ENCODE results near the gene ADK. TPM values are rescaled to one million over a fixed set of nuclear protein-coding genes. Genes with fewer than 3 reads are reported as not detected.
A peak's percentile ranks its signal among the peaks of the same experiment; 100 is the strongest.

The ADK gene
- 22.6 TPM for polyA plus RNA-seq (2012; ENCODE audit: insufficient read length, low read depth)

- TF ChIP-seq POLR2AphosphoS5 (IDR thresholded peaks at IDR 0.05; ENCODE audit: low read depth, low read length) (peak; percentile 66), FOXP2 (optimal IDR thresholded peaks at IDR 0.05; ENCODE audit: borderline replicate concordance, extremely low read depth, extremely low read length, insufficient read depth) (peak; percentile 12), TAF1 (IDR thresholded peaks at IDR 0.05; ENCODE audit: borderline replicate concordance, insufficient read depth, low read length) (no peak)
These were observed at the start of gene ADK for GRCh38 chr10:74150990-74151878. Gene ADK, plus strand, starts transcription at chr10:74151221. Its CDS starts 58 bp downstream, at chr10:74151279.

DNA sequence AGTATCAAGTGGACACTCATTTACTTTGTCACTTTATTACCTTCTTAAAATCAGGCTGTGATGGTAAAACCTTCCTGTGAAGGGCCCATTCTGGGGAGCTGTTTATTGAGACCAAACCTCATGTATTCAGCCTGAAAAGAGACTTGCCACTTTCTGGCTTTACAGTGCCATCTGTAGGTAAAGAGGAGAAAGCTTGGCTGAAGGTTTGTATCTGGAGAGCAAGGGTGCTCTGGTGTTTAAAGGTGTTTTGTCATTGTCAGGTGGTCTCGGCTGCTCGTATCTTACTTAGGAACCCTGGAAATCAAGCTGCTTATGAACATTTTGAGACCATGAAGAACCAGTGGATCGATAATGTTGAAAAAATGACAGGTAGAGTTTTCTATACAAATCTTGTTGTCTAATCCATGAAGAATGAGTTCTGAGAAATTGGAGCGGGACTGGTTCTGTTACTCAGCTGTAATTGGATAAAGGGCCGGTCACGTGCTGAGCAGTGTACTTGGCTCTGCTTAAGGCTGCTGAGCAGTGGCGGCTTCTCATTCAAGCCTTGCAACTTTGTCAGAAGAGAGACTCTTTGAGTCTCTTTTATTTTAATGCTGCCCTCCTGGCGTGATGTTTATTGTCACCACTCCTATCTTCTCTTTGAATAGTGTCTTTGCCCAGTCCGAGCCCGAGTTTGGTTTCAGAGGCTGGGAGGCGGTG, 47.3 kb upstream of the ADK start:
- TF ChIP-seq TAF1 (IDR thresholded peaks at IDR 0.05; ENCODE audit: borderline replicate concordance, insufficient read depth, low read length) (no peak), FOXP2 (optimal IDR thresholded peaks at IDR 0.05; ENCODE audit: borderline replicate concordance, extremely low read depth, extremely low read length, insufficient read depth) (no peak), POLR2AphosphoS5 (IDR thresholded peaks at IDR 0.05; ENCODE audit: low read depth, low read length) (no peak), SIN3A (IDR thresholded peaks at IDR 0.05; ENCODE audit: borderline replicate concordance, insufficient read depth, low read length) (no peak)
- TF ChIP-seq, protein P1, sequence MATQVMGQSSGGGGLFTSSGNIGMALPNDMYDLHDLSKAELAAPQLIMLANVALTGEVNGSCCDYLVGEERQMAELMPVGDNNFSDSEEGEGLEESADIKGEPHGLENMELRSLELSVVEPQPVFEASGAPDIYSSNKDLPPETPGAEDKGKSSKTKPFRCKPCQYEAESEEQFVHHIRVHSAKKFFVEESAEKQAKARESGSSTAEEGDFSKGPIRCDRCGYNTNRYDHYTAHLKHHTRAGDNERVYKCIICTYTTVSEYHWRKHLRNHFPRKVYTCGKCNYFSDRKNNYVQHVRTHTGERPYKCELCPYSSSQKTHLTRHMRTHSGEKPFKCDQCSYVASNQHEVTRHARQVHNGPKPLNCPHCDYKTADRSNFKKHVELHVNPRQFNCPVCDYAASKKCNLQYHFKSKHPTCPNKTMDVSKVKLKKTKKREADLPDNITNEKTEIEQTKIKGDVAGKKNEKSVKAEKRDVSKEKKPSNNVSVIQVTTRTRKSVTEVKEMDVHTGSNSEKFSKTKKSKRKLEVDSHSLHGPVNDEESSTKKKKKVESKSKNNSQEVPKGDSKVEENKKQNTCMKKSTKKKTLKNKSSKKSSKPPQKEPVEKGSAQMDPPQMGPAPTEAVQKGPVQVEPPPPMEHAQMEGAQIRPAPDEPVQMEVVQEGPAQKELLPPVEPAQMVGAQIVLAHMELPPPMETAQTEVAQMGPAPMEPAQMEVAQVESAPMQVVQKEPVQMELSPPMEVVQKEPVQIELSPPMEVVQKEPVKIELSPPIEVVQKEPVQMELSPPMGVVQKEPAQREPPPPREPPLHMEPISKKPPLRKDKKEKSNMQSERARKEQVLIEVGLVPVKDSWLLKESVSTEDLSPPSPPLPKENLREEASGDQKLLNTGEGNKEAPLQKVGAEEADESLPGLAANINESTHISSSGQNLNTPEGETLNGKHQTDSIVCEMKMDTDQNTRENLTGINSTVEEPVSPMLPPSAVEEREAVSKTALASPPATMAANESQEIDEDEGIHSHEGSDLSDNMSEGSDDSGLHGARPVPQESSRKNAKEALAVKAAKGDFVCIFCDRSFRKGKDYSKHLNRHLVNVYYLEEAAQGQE (IDR thresholded peaks at IDR 0.05; ENCODE audit: insufficient read depth in 1 of 2, low read depth in 2 of 2, low read length in 2 of 2): no peak

DNA sequence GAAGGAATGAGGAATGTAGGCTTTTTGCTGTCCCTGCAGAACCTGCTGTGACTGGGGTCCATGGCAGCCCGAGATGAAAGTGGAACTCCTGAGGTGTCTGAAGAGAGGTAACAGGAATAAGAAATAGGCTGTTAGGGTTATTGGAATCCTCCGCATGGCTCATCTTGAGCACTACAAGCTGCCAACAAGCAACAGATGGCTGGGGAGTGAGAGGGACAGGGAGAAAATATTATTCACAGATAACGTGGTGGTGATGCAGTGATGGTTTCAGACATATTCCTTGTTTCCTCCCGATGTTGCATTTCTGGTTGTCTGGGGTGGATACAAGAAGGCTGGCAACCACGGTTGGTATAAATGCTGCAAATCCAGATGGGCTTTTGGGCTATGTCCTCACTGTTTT, 46.5 kb upstream of the ADK start:
- TF ChIP-seq, protein P1 (IDR thresholded peaks at IDR 0.05; ENCODE audit: insufficient read depth in 1 of 2, low read depth in 2 of 2, low read length in 2 of 2): no peak
- TF ChIP-seq FOXP2 (optimal IDR thresholded peaks at IDR 0.05; ENCODE audit: borderline replicate concordance, extremely low read depth, extremely low read length, insufficient read depth) (no peak), TAF1 (IDR thresholded peaks at IDR 0.05; ENCODE audit: borderline replicate concordance, insufficient read depth, low read length) (no peak), POLR2AphosphoS5 (IDR thresholded peaks at IDR 0.05; ENCODE audit: low read depth, low read length) (no peak), SIN3A (IDR thresholded peaks at IDR 0.05; ENCODE audit: borderline replicate concordance, insufficient read depth, low read length) (no peak)

DNA sequence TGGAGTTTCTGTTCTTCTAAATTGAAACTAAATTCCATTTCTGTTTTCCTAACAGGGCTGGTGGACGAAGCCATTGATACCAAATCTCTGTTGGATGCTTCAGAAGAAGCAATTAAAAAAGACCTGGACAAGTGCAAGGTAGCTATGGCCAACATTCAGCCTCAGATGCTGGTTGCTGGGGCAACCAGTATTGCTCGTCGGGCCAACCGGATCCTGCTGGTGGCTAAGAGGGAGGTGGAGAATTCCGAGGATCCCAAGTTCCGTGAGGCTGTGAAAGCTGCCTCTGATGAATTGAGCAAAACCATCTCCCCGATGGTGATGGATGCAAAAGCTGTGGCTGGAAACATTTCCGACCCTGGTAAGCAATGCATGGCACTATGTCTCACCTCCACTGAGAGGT, 46.0 kb upstream of the ADK start:
- TF ChIP-seq, protein P1 (IDR thresholded peaks at IDR 0.05; ENCODE audit: insufficient read depth in 1 of 2, low read depth in 2 of 2, low read length in 2 of 2): no peak
- TF ChIP-seq TAF1 (IDR thresholded peaks at IDR 0.05; ENCODE audit: borderline replicate concordance, insufficient read depth, low read length): no peak
- TF ChIP-seq POLR2AphosphoS5 (IDR thresholded peaks at IDR 0.05; ENCODE audit: low read depth, low read length): no peak
- TF ChIP-seq FOXP2 (optimal IDR thresholded peaks at IDR 0.05; ENCODE audit: borderline replicate concordance, extremely low read depth, extremely low read length, insufficient read depth): no peak
- TF ChIP-seq SIN3A (IDR thresholded peaks at IDR 0.05; ENCODE audit: borderline replicate concordance, insufficient read depth, low read length): no peak

- TF ChIP-seq FOXP2 (optimal IDR thresholded peaks at IDR 0.05; ENCODE audit: borderline replicate concordance, extremely low read depth, extremely low read length, insufficient read depth) (no peak), POLR2AphosphoS5 (IDR thresholded peaks at IDR 0.05; ENCODE audit: low read depth, low read length) (no peak), SIN3A (IDR thresholded peaks at IDR 0.05; ENCODE audit: borderline replicate concordance, insufficient read depth, low read length) (no peak), TAF1 (IDR thresholded peaks at IDR 0.05; ENCODE audit: borderline replicate concordance, insufficient read depth, low read length) (no peak)
- TF ChIP-seq, protein P1 (IDR thresholded peaks at IDR 0.05; ENCODE audit: insufficient read depth in 1 of 2, low read depth in 2 of 2, low read length in 2 of 2): no peak
These were observed 43.6 kb upstream of the ADK start for GRCh38 chr10:74107391-74107790.
